Transverse colon (tissue), 4 donors: Measurements from ENCODE around the gene PARVA. TPM values are rescaled to one million over a fixed set of nuclear protein-coding genes. Genes with fewer than 3 reads are reported as not detected.
A peak's percentile ranks its signal among the peaks of the same experiment; 100 is the strongest.

Experiments used
- DNase-seq: peaks from one replicate; pipeline ENCODE4 v3.0.0-alpha.2; 2019
- H3K27ac ChIP-seq, 4 donors: fragments of 200-600 bp; sonication (generic); 2 replicates each; pipeline ENCODE4 v1.5.1; 2016 to 2018; ENCODE audit warnings: inconsistent platforms in 4 of 4
- H3K27me3 ChIP-seq: fragments of 200-600 bp; sonication (generic); 2 replicates; pipeline ENCODE4 v1.5.1; 2017; ENCODE audit warnings: inconsistent platforms
- H3K36me3 ChIP-seq, 4 donors: fragments of 200-600 bp; sonication (generic); 2 replicates each; pipeline ENCODE4 v1.5.1; 2017 to 2019; ENCODE audit warnings: inconsistent platforms in 4 of 4
- H3K4me1 ChIP-seq, 4 donors: fragments of 200-600 bp; sonication (generic); 2 replicates each; pipeline ENCODE4 v1.5.1; 2017 to 2020; ENCODE audit warnings: inconsistent platforms in 4 of 4
- H3K4me3 ChIP-seq, 4 donors: fragments of 200-600 bp; sonication (generic); 1 replicate in 1 of 4; 2 replicates in 3 of 4; pipeline versions ENCODE4 v1.5.1 to v1.6.1; 2017 to 2019; ENCODE audit warnings: inconsistent platforms in 4 of 4
- H3K9me3 ChIP-seq, 2 donors: fragments of 200-600 bp; sonication (generic); 2 replicates each; pipeline ENCODE4 v1.5.1; 2017 to 2019; ENCODE audit warnings: inconsistent platforms in 2 of 2
- CTCF ChIP-seq, 5 experiments: fragments of 200-600 bp in 3 of 5; fragments of 450-650 bp in 2 of 5; sonication (generic) in 3 of 5; IDR thresholded peaks; 1 replicate in 2 of 5; 2 replicates in 3 of 5; pipeline ENCODE4 v1.5.1; 2016 to 2017; ENCODE audit warnings: antibody characterized with exemption in 5 of 5, inconsistent platforms in 3 of 5, mild to moderate bottlenecking in 2 of 5, moderate library complexity in 1 of 5
- EP300 ChIP-seq: sonication (generic); formaldehyde crosslinking; IDR thresholded peaks from one replicate; pipeline ENCODE4 v1.6.1; 2017; ENCODE audit warnings: antibody characterized with exemption, low read depth
- POLR2A ChIP-seq: fragments of 450-650 bp; IDR thresholded peaks from one replicate; pipeline ENCODE4 v1.6.1; 2016; ENCODE audit warnings: antibody characterized with exemption, mild to moderate bottlenecking, moderate library complexity
- POLR2AphosphoS5 ChIP-seq, 3 donors: sonication (generic); formaldehyde crosslinking; IDR thresholded peaks; one replicate each; pipeline ENCODE4 v1.6.1; 2016; ENCODE audit warnings: antibody characterized with exemption in 3 of 3
- WGBS, 2 donors: methylation state at CpG; one replicate each; pipeline ENCODE4 v1.1.5; 2018; ENCODE audit warnings: low coverage in 1 of 2; 5-methylcytosine and 5-hydroxymethylcytosine counted together
- in situ Hi-C, 4 donors: fragments of 200-750 bp; cut with MboI; loops; one replicate each; pipeline versions ENCODE4 v1.15.0 to v1.15.1; 2017; ENCODE audit warnings: low sequenced_read_pairs in 3 of 4, low pct_ligation_motif_present in 1 of 4, low pct_unique_long_range_greater_than_20kb in 1 of 4
- intact Hi-C: fragments of 100-400 bp; cut with DNase I; formaldehyde crosslinking; loops from one replicate; pipeline ENCODE4 v1.15.1; 2023; ENCODE audit warnings: low total_unique reads
- total RNA-seq, 4 donors: library from RNA; depleted of rRNA; stranded (reverse); fragments of >200 nt; gene quantifications; one replicate each; pipeline ENCODE4 v1.1.0, GENCODE V29; 2016

Gene PARVA
- total RNA-seq, 4 donors from 2014 or later: 34.3 to 82.0 (median 45.1) TPM

- Histone ChIP-seq H3K27me3 (no peaks in the 10 kb centered on the region), H3K9me3 (no peaks in the 10 kb centered on the region), H3K36me3 (no peaks in the 10 kb centered on the region), H3K4me1 (peaks cover 12 to 54% (median 23%) of the 10 kb centered on the region in 4 donors), H3K4me3 (no peak overlapping the region), H3K27ac (peak overlapping the region; percentile 82 to 99 (median 92))
- TF ChIP-seq EP300: no peak
- no peak for TF ChIP-seq POLR2A
- peak in 2 of 3 donors; percentile 16 to 43 for TF ChIP-seq POLR2AphosphoS5 (IDR thresholded peaks at IDR 0.05)
- TF ChIP-seq CTCF (IDR thresholded peaks at IDR 0.05): no peak
- no peak for DNase-seq
- in situ Hi-C loops: loop anchor here in 2 of 4 donors (10.0 to 25.0 kb wide), 2 partner anchors 477 to 485 kb away; no protein-coding TSS in a partner anchor
- intact Hi-C loops: loop anchor here (5.0 kb wide), 1 partner anchor 487 kb away; no protein-coding TSS in a partner anchor
- 55 to 56% methylated on average over 3 to 10 of the region's 10 CpGs for WGBS, 2 donors
Measured at GRCh38 chr11:12410006-12410728, 32.8 kb downstream of the PARVA start.

GRCh38 chr11:12411393-12411792, 34.0 kb downstream of the PARVA start:
- Histone ChIP-seq H3K27ac (peak overlapping the region; percentile 82 to 99 (median 92)), H3K36me3 (no peaks in the 10 kb centered on the region), H3K4me1 (peaks cover 12 to 55% (median 23%) of the 10 kb centered on the region in 4 donors), H3K27me3 (no peaks in the 10 kb centered on the region), H3K9me3 (no peaks in the 10 kb centered on the region), H3K4me3 (no peak overlapping the region)
- TF ChIP-seq POLR2AphosphoS5 (IDR thresholded peaks at IDR 0.05): no peak
- no peak for TF ChIP-seq CTCF (IDR thresholded peaks at IDR 0.05)
- no peak for TF ChIP-seq EP300
- no peak for TF ChIP-seq POLR2A
- intact Hi-C loops (loop anchor here (5.0 kb wide), 1 partner anchor 486 kb away; no protein-coding TSS in a partner anchor), in situ Hi-C loops (loop anchor here in 2 of 4 donors (10.0 to 25.0 kb wide), 2 partner anchors 476 to 483 kb away; no protein-coding TSS in a partner anchor)
- DNase-seq: no peak
- 91 to 100% methylated on average over 3 of the region's 3 CpGs for WGBS, 2 donors

- intact Hi-C loops (loop anchor here (5.0 kb wide), 1 partner anchor 485 kb away; no protein-coding TSS in a partner anchor), in situ Hi-C loops (loop anchor here in 2 of 4 donors (10.0 to 25.0 kb wide), 2 partner anchors 475 to 483 kb away; no protein-coding TSS in a partner anchor)
- Histone ChIP-seq H3K27me3 (no peaks in the 10 kb centered on the region), H3K9me3 (no peaks in the 10 kb centered on the region), H3K36me3 (no peaks in the 10 kb centered on the region), H3K27ac (peak overlapping the region; percentile 82 to 99 (median 92)), H3K4me3 (no peak overlapping the region), H3K4me1 (peaks cover 12 to 59% (median 24%) of the 10 kb centered on the region in 4 donors)
- no peak for TF ChIP-seq POLR2A
- TF ChIP-seq CTCF (IDR thresholded peaks at IDR 0.05): peak; percentile 58 to 83 (median 66)
- TF ChIP-seq EP300: peak; percentile 86
- peak; percentile 47 to 57 (median 55) for TF ChIP-seq POLR2AphosphoS5 (IDR thresholded peaks at IDR 0.05)
- 29 to 80% methylated on average over 2 to 7 of the region's 7 CpGs for WGBS, 2 donors
- peak; percentile 69 for DNase-seq
Measured at GRCh38 chr11:12411806-12412727, 34.7 kb downstream of the PARVA start.
